HUES48 (cell line): Measurements from ENCODE around the gene FKBP1B.
A peak's percentile ranks its signal among the peaks of the same experiment; 100 is the strongest.

ENCODE experiments used
- H3K27ac ChIP-seq: one replicate; pipeline ENCODE4 v1.7.0; 2013; ENCODE audit warnings: low read depth, low read length, inconsistent platforms
- H3K27me3 ChIP-seq: 2 replicates; pipeline ENCODE4 v1.6.1; 2013; ENCODE audit warnings: mild to moderate bottlenecking, low read length; ENCODE audit not compliant: control insufficient read depth, insufficient read depth
- H3K36me3 ChIP-seq: 2 replicates; pipeline ENCODE4 v1.6.1; 2013; ENCODE audit warnings: low read length; ENCODE audit not compliant: control insufficient read depth, insufficient read depth
- H3K4me1 ChIP-seq: 2 replicates; pipeline ENCODE4 v1.6.1; 2013; ENCODE audit warnings: mild to moderate bottlenecking, low read length; ENCODE audit not compliant: control insufficient read depth, insufficient read depth
- H3K4me3 ChIP-seq: 2 replicates; pipeline ENCODE4 v1.5.1; 2013; ENCODE audit warnings: mild to moderate bottlenecking, low read depth, low read length
- H3K9ac ChIP-seq: 2 replicates; pipeline ENCODE4 v1.6.1; 2013; ENCODE audit warnings: mild to moderate bottlenecking, low read depth, low read length, moderate library complexity
- H3K9me3 ChIP-seq: 2 replicates; pipeline ENCODE4 v1.6.1; 2013; ENCODE audit warnings: low read length; ENCODE audit not compliant: control insufficient read depth, insufficient read depth

FKBP1B gene

GRCh38 chr2:24048769-24049484 lies 614 bp upstream of the FKBP1B start:
- Histone ChIP-seq H3K4me1 (peaks cover 8% of the 10 kb centered on the region), H3K36me3 (0 out of 2 replicates have a peak, but pooled peaks cover under 1% of the 10 kb centered on the region), H3K9ac (no peak overlapping the region), H3K9me3 (no peaks in the 10 kb centered on the region), H3K27ac (no peak overlapping the region), H3K27me3 (0 out of 2 replicates have a peak, but pooled peaks cover 2% of the 10 kb centered on the region), H3K4me3 (peak overlapping the region; percentile 73)

- peaks cover 8% of the 10 kb centered on the region for H3K4me1 ChIP-seq
- H3K27me3 ChIP-seq: 0 out of 2 replicates have a peak, but pooled peaks cover 2% of the 10 kb centered on the region
- 0 out of 2 replicates have a peak overlapping the region, but pooled peaks have one; percentile 10 for H3K9ac ChIP-seq
- H3K9me3 ChIP-seq: no peaks in the 10 kb centered on the region
- H3K27ac ChIP-seq: no peak overlapping the region
- H3K4me3 ChIP-seq: peak overlapping the region; percentile 73
- H3K36me3 ChIP-seq: peaks cover 12% of the 10 kb centered on the region; the same call in 1 of the 2 replicates
These were observed 769 bp downstream of the FKBP1B start for GRCh38 chr2:24050041-24050979.

DNA sequence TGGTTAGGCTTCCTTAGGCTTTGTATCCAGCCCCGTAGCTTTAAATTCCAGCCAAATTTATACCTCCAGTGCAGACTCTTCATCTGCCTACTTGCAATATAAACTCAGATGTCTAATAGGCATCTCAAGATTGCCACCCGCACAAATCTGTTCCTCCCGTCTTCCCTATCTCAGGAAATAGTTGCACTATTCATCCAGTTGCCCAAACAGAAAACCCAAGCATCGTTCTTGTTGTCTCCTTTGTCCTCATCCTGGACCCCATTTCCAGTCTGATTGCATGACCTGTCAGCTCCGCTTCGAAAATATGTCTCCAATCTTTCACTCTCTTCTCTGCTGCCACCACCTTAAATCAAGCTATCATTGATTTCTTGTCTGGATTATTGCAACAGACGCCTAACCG lies 2.3 kb downstream of the FKBP1B start:
- Histone ChIP-seq H3K36me3 (peaks cover 12% of the 10 kb centered on the region; the same call in 1 of the 2 replicates), H3K9ac (no peak overlapping the region), H3K27ac (no peak overlapping the region), H3K4me3 (no peak overlapping the region), H3K27me3 (0 out of 2 replicates have a peak, but pooled peaks cover 2% of the 10 kb centered on the region), H3K4me1 (0 out of 2 replicates have a peak, but pooled peaks cover 4% of the 10 kb centered on the region), H3K9me3 (no peaks in the 10 kb centered on the region)

- Histone ChIP-seq H3K27ac (no peak overlapping the region), H3K4me3 (no peak overlapping the region), H3K36me3 (peaks cover 12% of the 10 kb centered on the region; the same call in 1 of the 2 replicates), H3K27me3 (0 out of 2 replicates have a peak, but pooled peaks cover 2% of the 10 kb centered on the region), H3K9me3 (no peaks in the 10 kb centered on the region), H3K4me1 (no peaks in the 10 kb centered on the region), H3K9ac (no peak overlapping the region)
These were observed 3.4 kb downstream of the FKBP1B start for GRCh38 chr2:24052951-24053350.

GRCh38 chr2:24054366-24055010 lies 4.9 kb downstream of the FKBP1B start:
- H3K36me3 ChIP-seq: peaks cover 12% of the 10 kb centered on the region; the same call in 1 of the 2 replicates
- no peaks in the 10 kb centered on the region for H3K4me1 ChIP-seq
- no peak overlapping the region for H3K27ac ChIP-seq
- H3K9ac ChIP-seq: no peak overlapping the region
- no peaks in the 10 kb centered on the region for H3K9me3 ChIP-seq
- no peak overlapping the region for H3K4me3 ChIP-seq
- H3K27me3 ChIP-seq: 0 out of 2 replicates have a peak, but pooled peaks cover 2% of the 10 kb centered on the region

- H3K9me3 ChIP-seq: no peaks in the 10 kb centered on the region
- H3K36me3 ChIP-seq: peaks cover 12% of the 10 kb centered on the region; the same call in 1 of the 2 replicates
- no peak overlapping the region for H3K9ac ChIP-seq
- H3K27me3 ChIP-seq: no peaks in the 10 kb centered on the region
- H3K27ac ChIP-seq: no peak overlapping the region
- H3K4me3 ChIP-seq: no peak overlapping the region
- no peaks in the 10 kb centered on the region for H3K4me1 ChIP-seq
These were observed 6.2 kb downstream of the FKBP1B start for GRCh38 chr2:24055750-24056149.

GRCh38 chr2:24058564-24059271 lies 9.2 kb downstream of the FKBP1B start:
- Histone ChIP-seq H3K9ac (no peak overlapping the region), H3K36me3 (peaks cover 34% of the 10 kb centered on the region), H3K27me3 (no peaks in the 10 kb centered on the region), H3K4me3 (no peak overlapping the region), H3K4me1 (no peaks in the 10 kb centered on the region), H3K9me3 (no peaks in the 10 kb centered on the region), H3K27ac (no peak overlapping the region)

GRCh38 chr2:24065341-24065740 lies 15.8 kb downstream of the FKBP1B start:
- Histone ChIP-seq H3K36me3 (peaks cover 71% of the 10 kb centered on the region), H3K4me3 (no peak overlapping the region), H3K9me3 (no peaks in the 10 kb centered on the region), H3K27me3 (no peaks in the 10 kb centered on the region), H3K27ac (no peak overlapping the region), H3K4me1 (no peaks in the 10 kb centered on the region), H3K9ac (no peak overlapping the region)

DNA sequence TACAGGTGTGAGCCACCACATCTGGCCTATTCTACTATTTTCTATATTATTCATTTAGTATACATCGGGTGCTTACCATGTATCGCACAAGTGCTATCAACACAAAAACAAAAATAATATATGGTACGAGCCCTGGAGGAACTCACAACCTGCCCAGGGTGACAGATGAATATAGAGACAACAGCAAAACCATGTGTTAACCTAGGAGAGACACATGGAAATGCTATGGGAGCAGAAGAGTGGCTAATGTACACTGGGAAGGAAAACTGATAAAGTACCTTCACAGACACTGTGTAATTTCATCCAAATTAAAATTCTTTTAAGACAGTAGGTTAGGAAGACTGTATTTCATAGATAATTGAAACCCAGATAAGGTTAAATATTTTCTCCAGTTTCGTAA lies 22.7 kb downstream of the FKBP1B start:
- Histone ChIP-seq H3K9me3 (no peaks in the 10 kb centered on the region), H3K9ac (no peak overlapping the region), H3K4me1 (peaks cover 4% of the 10 kb centered on the region; the same call in 1 of the 2 replicates), H3K27ac (no peak overlapping the region), H3K36me3 (peaks cover 56% of the 10 kb centered on the region), H3K27me3 (no peaks in the 10 kb centered on the region), H3K4me3 (no peak overlapping the region)

DNA sequence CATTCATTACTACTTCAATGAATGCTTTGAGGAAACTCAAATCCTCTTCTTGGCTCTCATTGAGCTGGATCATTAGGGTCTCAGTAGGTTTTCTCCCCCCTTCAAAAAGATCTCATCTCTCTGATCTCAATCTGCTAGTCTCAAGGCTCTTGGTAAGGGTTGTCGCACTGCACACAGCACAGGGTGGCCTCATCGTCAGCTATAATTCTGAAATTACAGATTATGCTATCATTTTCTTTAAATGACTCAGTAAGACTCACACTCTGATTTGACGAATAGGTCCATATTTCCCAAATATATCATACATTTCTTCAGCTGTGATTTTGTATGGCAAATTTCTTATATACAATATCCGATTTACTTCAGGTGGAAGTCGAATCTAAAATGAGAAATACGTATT lies 24.3 kb downstream of the FKBP1B start:
- H3K9ac ChIP-seq: no peak overlapping the region
- no peaks in the 10 kb centered on the region for H3K9me3 ChIP-seq
- H3K4me1 ChIP-seq: peaks cover 10% of the 10 kb centered on the region; the same call in 1 of the 2 replicates
- peaks cover 45% of the 10 kb centered on the region for H3K36me3 ChIP-seq
- no peak overlapping the region for H3K27ac ChIP-seq
- no peaks in the 10 kb centered on the region for H3K27me3 ChIP-seq
- no peak overlapping the region for H3K4me3 ChIP-seq
